Testis (tissue), 3 donors: Measurements from ENCODE around the gene ENTPD7. TPM values are rescaled to one million over a fixed set of nuclear protein-coding genes. Genes with fewer than 3 reads are reported as not detected.

ENCODE experiments used
- DNase-seq: peaks from one replicate; pipeline ENCODE4 v3.0.0-alpha.2; 2019
- H3K27ac ChIP-seq, 2 donors: fragments of 200-600 bp; sonication (generic); one replicate each; pipeline ENCODE4 v1.5.1; 2019
- H3K27me3 ChIP-seq: fragments of 200-600 bp; sonication (generic); one replicate; pipeline ENCODE4 v1.5.1; 2019
- H3K36me3 ChIP-seq: fragments of 200-600 bp; sonication (generic); one replicate; pipeline ENCODE4 v1.5.1; 2017; ENCODE audit warnings: low read depth; ENCODE audit errors: missing control alignments
- H3K4me1 ChIP-seq: fragments of 200-600 bp; sonication (generic); one replicate; pipeline ENCODE4 v1.5.1; 2019
- H3K4me3 ChIP-seq, 2 donors: fragments of 200-600 bp; sonication (generic); one replicate each; pipeline ENCODE4 v1.5.1; 2017 to 2019
- H3K9me3 ChIP-seq: fragments of 200-600 bp; sonication (generic); one replicate; pipeline ENCODE4 v1.5.1; 2017
- CTCF ChIP-seq, 3 experiments: fragments of 450-650 bp in 2 of 3; fragments of 200-600 bp in 1 of 3; sonication (generic) in 1 of 3; IDR thresholded peaks; one replicate each; pipeline ENCODE4 v1.5.1; 2016 to 2019; ENCODE audit warnings: antibody characterized with exemption in 3 of 3, mild to moderate bottlenecking in 2 of 3, moderate library complexity in 1 of 3
- POLR2A ChIP-seq: fragments of 450-650 bp; IDR thresholded peaks from one replicate; pipeline ENCODE4 v1.6.1; 2017; ENCODE audit warnings: antibody characterized with exemption, mild to moderate bottlenecking, moderate library complexity
- WGBS, 2 donors: methylation state at CpG; one replicate each; pipeline ENCODE4 v1.1.5; 2018; 5-methylcytosine and 5-hydroxymethylcytosine counted together
- intact Hi-C: fragments of 100-400 bp; cut with DNase I; formaldehyde crosslinking; loops from one replicate; pipeline ENCODE4 v1.15.1; 2023; ENCODE audit warnings: low total_unique reads
- polyA plus RNA-seq: library from polyadenylated mRNA; stranded (reverse); fragments of 350-450 nt; fragmentation: Illumina TruSeq; extraction: RNeasy Lipid Tissue Mini Kit (QIAGEN cat#74804); gene quantifications from one replicate; pipeline ENCODE4 v1.2.3, GENCODE V29; 2014; ENCODE audit warnings: low read depth, low replicate concordance; ENCODE audit not compliant: insufficient read depth
- total RNA-seq, 2 donors: library from RNA; depleted of rRNA; stranded (reverse); fragments of >200 nt; gene quantifications; one replicate each; pipeline ENCODE4 v1.2.3, GENCODE V29; 2016

Gene ENTPD7
- total and polyA plus RNA-seq, 3 donors from 2014 or later: 4.0 to 6.3 (median 5.0) TPM

GRCh38 chr10:99678921-99679320, 19.6 kb downstream of the ENTPD7 start:
- no peak for TF ChIP-seq CTCF (IDR thresholded peaks at IDR 0.05)
- no peak for TF ChIP-seq POLR2A
- no peaks in the 10 kb centered on the region for H3K27me3 ChIP-seq

GRCh38 chr10:99681553-99681952, 22.2 kb downstream of the ENTPD7 start:
- no peak overlapping the region for H3K27ac ChIP-seq
- no peak for DNase-seq
- H3K4me3 ChIP-seq: no peak overlapping the region
- no peaks in the 10 kb centered on the region for H3K4me1 ChIP-seq
- intact Hi-C loops: no loop called here
- TF ChIP-seq POLR2A (no peak), CTCF (IDR thresholded peaks at IDR 0.05) (no peak)
- no peaks in the 10 kb centered on the region for H3K27me3 ChIP-seq
- no peaks in the 10 kb centered on the region for H3K9me3 ChIP-seq
- WGBS, 2 donors: 94 to 97% methylated on average over 4 of the region's 4 CpGs
- H3K36me3 ChIP-seq: no peaks in the 10 kb centered on the region

More at GRCh38 chr10:99678921-99679320, 19.6 kb downstream of the ENTPD7 start:
- no peak overlapping the region for H3K27ac ChIP-seq
- no peaks in the 10 kb centered on the region for H3K4me1 ChIP-seq
- intact Hi-C loops: no loop called here
- no peaks in the 10 kb centered on the region for H3K36me3 ChIP-seq
- WGBS, 2 donors: 81 to 92% methylated on average over 3 of the region's 3 CpGs
- DNase-seq: no peak
- no peak overlapping the region for H3K4me3 ChIP-seq
- no peaks in the 10 kb centered on the region for H3K9me3 ChIP-seq

- Histone ChIP-seq H3K9me3 (no peaks in the 10 kb centered on the region), H3K27ac (no peak overlapping the region), H3K27me3 (no peaks in the 10 kb centered on the region), H3K4me1 (no peaks in the 10 kb centered on the region), H3K36me3 (no peaks in the 10 kb centered on the region), H3K4me3 (no peak overlapping the region)
- TF ChIP-seq POLR2A (no peak), CTCF (IDR thresholded peaks at IDR 0.05) (no peak)
- 67 to 68% methylated on average over 1 of the region's 1 CpG for WGBS, 2 donors
- no peak for DNase-seq
- intact Hi-C loops: no loop called here
Observed at GRCh38 chr10:99682032-99682431, 22.7 kb downstream of the ENTPD7 start.

GRCh38 chr10:99682752-99683151, 23.4 kb downstream of the ENTPD7 start:
- DNase-seq: no peak
- Histone ChIP-seq H3K4me3 (no peak overlapping the region), H3K9me3 (no peaks in the 10 kb centered on the region), H3K27me3 (no peaks in the 10 kb centered on the region), H3K36me3 (no peaks in the 10 kb centered on the region), H3K27ac (no peak overlapping the region), H3K4me1 (no peaks in the 10 kb centered on the region)
- intact Hi-C loops: no loop called here
- TF ChIP-seq CTCF (IDR thresholded peaks at IDR 0.05) (no peak), POLR2A (no peak)
- 83% methylated on average over 1 of the region's 1 CpG for WGBS, 2 donors

- 80% methylated on average over 2 of the region's 2 CpGs for WGBS, 2 donors
- Histone ChIP-seq H3K9me3 (no peaks in the 10 kb centered on the region), H3K4me1 (no peaks in the 10 kb centered on the region), H3K27me3 (no peaks in the 10 kb centered on the region), H3K27ac (no peak overlapping the region), H3K4me3 (no peak overlapping the region), H3K36me3 (no peaks in the 10 kb centered on the region)
- no peak for DNase-seq
- no peak for TF ChIP-seq POLR2A
- TF ChIP-seq CTCF (IDR thresholded peaks at IDR 0.05): no peak
- intact Hi-C loops: no loop called here
Observed at GRCh38 chr10:99685597-99685967, 26.3 kb downstream of the ENTPD7 start.
